OCI-LY7 (cell line): ENCODE measurements around the gene CES5A. TPM values are rescaled to one million over a fixed set of nuclear protein-coding genes. Genes with fewer than 3 reads are reported as not detected.

Source experiments
- BruUV-seq: library from RNA; stranded (reverse); fragments of 400-500 nt; replicated peaks from 2 replicates; lab custom pipeline; 2021; lab: Mats Ljungman, UMichigan
- CTCF ChIA-PET: fragments of 300-600 bp; sonication (Branson Sonifier 250); formaldehyde crosslinking; loops from one replicate; lab custom pipeline; 2022; ENCODE audit warnings: antibody characterized with exemption; ENCODE audit not compliant: unreplicated experiment; lab: Charles Lee
- POLR2A ChIA-PET: fragments of 300-600 bp; sonication (Branson Sonifier 250); formaldehyde crosslinking; loops from one replicate; lab custom pipeline; 2022; ENCODE audit warnings: antibody characterized with exemption; lab: Charles Lee
- DNase-seq: peaks from one replicate; pipeline ENCODE4 v3.0.0-alpha.2; 2015; ENCODE audit warnings: low spot score
- H2AFZ ChIP-seq: fragments of 200-600 bp; sonication (generic), shearing (Covaris generic); 2 replicates; pipeline ENCODE4 v1.6.1; 2014; ENCODE audit warnings: mild to moderate bottlenecking, antibody characterized with exemption, low read length, moderate library complexity
- H3K27ac ChIP-seq: fragments of 200-600 bp; sonication (generic); 2 replicates; pipeline ENCODE4 v1.5.1; 2014; ENCODE audit warnings: mixed run types, low read depth, mild to moderate bottlenecking, moderate library complexity, low read length, inconsistent platforms; ENCODE audit not compliant: poor library complexity, severe bottlenecking
- H3K36me3 ChIP-seq: fragments of 200-600 bp; sonication (generic); 2 replicates; pipeline ENCODE4 v1.6.1; 2014; ENCODE audit warnings: mild to moderate bottlenecking, antibody characterized with exemption, low read length, moderate library complexity, mixed read lengths; ENCODE audit not compliant: insufficient read depth
- H3K4me1 ChIP-seq: fragments of 200-600 bp; sonication (generic); 2 replicates; pipeline ENCODE4 v1.5.1; 2014; ENCODE audit warnings: mild to moderate bottlenecking, low read length; ENCODE audit not compliant: insufficient read depth, poor library complexity, severe bottlenecking
- H3K4me2 ChIP-seq: fragments of 200-600 bp; sonication (generic); 2 replicates; pipeline ENCODE4 v1.6.1; 2014; ENCODE audit warnings: mild to moderate bottlenecking, low read length
- H3K4me3 ChIP-seq: fragments of 200-600 bp; sonication (generic); 2 replicates; pipeline ENCODE4 v1.5.1; 2014; ENCODE audit warnings: mild to moderate bottlenecking, low read depth, low read length; ENCODE audit not compliant: poor library complexity, severe bottlenecking
- H3K79me2 ChIP-seq: fragments of 200-600 bp; sonication (generic); 2 replicates; pipeline ENCODE4 v1.6.1; 2016; ENCODE audit warnings: low read depth, mild to moderate bottlenecking, low read length, moderate library complexity, mixed read lengths; ENCODE audit not compliant: insufficient read depth
- H3K9me2 ChIP-seq: fragments of 200-600 bp; sonication (generic); 2 replicates; pipeline ENCODE4 v1.6.1; 2016; ENCODE audit warnings: mild to moderate bottlenecking, low read length, mixed read lengths; ENCODE audit not compliant: insufficient read depth
- H3K9me3 ChIP-seq: fragments of 200-600 bp; sonication (generic); 2 replicates; pipeline ENCODE4 v1.6.1; 2014; ENCODE audit warnings: mild to moderate bottlenecking, mixed run types, low read length, mixed read lengths
- H4K20me1 ChIP-seq: fragments of 200-600 bp; sonication (generic); 2 replicates; pipeline ENCODE4 v1.6.1; 2014; ENCODE audit warnings: mild to moderate bottlenecking, antibody characterized with exemption, low read length, moderate library complexity, mixed read lengths; ENCODE audit not compliant: insufficient read depth
- EZH2phosphoT487 ChIP-seq: fragments of 200-600 bp; sonication (generic); IDR thresholded peaks from 2 replicates; pipeline ENCODE4 v1.6.1; 2018; ENCODE audit warnings: low read depth, borderline replicate concordance, mild to moderate bottlenecking, mixed run types, antibody characterized with exemption, low read length, moderate library complexity, mixed read lengths
- intact Hi-C: fragments of 100-400 bp; cut with micrococcal nuclease; formaldehyde crosslinking; loops from one replicate; pipeline ENCODE4 v1.10.0; 2022; ENCODE audit not compliant: unreplicated experiment
- total RNA-seq, 2 experiments: library from RNA; depleted of rRNA in 1 of 2; stranded (reverse); fragments of >200 nt in 1 of 2; shearing (Covaris generic) in 1 of 2; gene quantifications; 2 replicates each; pipeline ENCODE4 v1.2.3, GENCODE V29; 2014 to 2022
- TF ChIP-seq, protein P1 (sequence below): fragments of 200-600 bp; sonication (generic); conservative IDR thresholded peaks from 2 replicates; pipeline ENCODE4 v1.5.1; 2014; ENCODE audit warnings: mild to moderate bottlenecking, antibody characterized with exemption, low read length, moderate library complexity, mixed read lengths

CES5A gene
- total RNA-seq, 2 experiments from 2014 or later: not detected

DNA sequence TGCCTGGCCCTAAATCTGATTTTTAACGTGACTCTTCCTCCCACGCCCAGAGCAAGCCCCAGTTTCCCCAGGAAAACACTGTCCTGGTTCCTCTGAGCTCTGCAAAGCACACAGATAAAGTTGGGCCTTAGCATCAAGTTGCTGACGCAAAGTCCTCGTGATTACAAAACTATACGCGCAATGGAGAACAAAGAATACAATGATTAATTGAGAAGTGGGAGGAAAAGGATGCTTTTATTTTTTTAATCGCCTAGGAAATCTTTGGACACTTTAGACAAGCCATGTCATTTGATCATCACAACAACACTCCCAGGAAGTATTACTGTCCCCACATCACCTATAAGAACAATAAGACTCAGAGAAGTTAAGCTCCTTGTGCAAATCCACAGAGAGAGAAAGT, 30.5 kb upstream of the CES5A start:
- no peaks in the 10 kb centered on the region for H3K79me2 ChIP-seq
- H2AFZ ChIP-seq: no peak overlapping the region
- no peaks in the 10 kb centered on the region for H3K9me2 ChIP-seq
- ChIA-PET CTCF (no interaction called here), POLR2A (interaction anchor here (0.5 kb wide), 1 partner anchor 10 kb away, joined by 3 read pairs; no protein-coding TSS in a partner anchor)
- TF ChIP-seq EZH2phosphoT487: no peak
- TF ChIP-seq, protein P1, sequence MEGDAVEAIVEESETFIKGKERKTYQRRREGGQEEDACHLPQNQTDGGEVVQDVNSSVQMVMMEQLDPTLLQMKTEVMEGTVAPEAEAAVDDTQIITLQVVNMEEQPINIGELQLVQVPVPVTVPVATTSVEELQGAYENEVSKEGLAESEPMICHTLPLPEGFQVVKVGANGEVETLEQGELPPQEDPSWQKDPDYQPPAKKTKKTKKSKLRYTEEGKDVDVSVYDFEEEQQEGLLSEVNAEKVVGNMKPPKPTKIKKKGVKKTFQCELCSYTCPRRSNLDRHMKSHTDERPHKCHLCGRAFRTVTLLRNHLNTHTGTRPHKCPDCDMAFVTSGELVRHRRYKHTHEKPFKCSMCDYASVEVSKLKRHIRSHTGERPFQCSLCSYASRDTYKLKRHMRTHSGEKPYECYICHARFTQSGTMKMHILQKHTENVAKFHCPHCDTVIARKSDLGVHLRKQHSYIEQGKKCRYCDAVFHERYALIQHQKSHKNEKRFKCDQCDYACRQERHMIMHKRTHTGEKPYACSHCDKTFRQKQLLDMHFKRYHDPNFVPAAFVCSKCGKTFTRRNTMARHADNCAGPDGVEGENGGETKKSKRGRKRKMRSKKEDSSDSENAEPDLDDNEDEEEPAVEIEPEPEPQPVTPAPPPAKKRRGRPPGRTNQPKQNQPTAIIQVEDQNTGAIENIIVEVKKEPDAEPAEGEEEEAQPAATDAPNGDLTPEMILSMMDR: no peak
- intact Hi-C loops: no loop called here
- H3K36me3 ChIP-seq: no peaks in the 10 kb centered on the region
- H3K27ac ChIP-seq: no peak overlapping the region
- no TSS peak for BruUV-seq
- H3K4me3 ChIP-seq: no peak overlapping the region
- H4K20me1 ChIP-seq: no peaks in the 10 kb centered on the region
- no peaks in the 10 kb centered on the region for H3K9me3 ChIP-seq
- H3K4me1 ChIP-seq: no peaks in the 10 kb centered on the region
- no peak for DNase-seq
- no peak overlapping the region for H3K4me2 ChIP-seq

DNA sequence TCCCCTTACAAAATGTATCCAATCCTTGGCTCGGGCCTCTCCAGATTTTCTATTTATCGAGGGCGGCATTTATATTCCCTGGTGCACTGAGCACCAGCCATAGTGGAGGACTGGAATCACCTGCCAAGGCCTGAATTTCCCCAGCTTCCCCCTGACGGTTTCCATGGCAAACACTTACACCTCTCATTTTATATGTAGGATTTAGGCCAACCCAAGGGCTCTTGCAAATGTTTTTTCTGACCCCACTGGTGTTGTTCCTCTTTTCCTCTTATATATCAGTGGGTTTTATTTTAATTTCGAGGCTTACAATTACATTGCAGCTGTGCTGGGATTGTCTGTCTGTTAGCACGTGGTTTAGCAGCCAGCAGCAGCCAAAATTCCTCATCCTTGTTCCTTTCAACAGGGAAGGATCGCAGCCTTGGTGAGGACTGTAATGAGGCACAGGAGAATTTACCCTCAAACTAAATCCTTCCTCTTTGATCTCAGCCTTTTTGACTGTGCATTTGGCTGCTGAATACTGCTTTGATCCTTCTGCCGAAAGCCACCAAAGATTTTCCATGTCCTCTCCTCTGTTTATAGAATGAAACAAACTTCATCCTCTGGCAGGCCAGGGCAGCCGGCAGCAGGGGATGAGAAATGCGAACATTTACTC, 26.5 kb upstream of the CES5A start:
- CTCF ChIA-PET: no interaction called here
- Histone ChIP-seq H3K4me3 (no peak overlapping the region), H4K20me1 (no peaks in the 10 kb centered on the region)

More for the DNA sequence above, 26.5 kb upstream of the CES5A start:
- no TSS peak for BruUV-seq
- Histone ChIP-seq H3K27ac (no peak overlapping the region), H3K9me2 (no peaks in the 10 kb centered on the region), H3K9me3 (no peaks in the 10 kb centered on the region), H3K4me2 (no peak overlapping the region), H3K4me1 (no peaks in the 10 kb centered on the region), H2AFZ (no peak overlapping the region), H3K79me2 (no peaks in the 10 kb centered on the region), H3K36me3 (no peaks in the 10 kb centered on the region)
- TF ChIP-seq, protein P1: no peak
- no peak for TF ChIP-seq EZH2phosphoT487
- DNase-seq: no peak
- POLR2A ChIA-PET: no interaction called here
- intact Hi-C loops: no loop called here
